ENCODE measurements around the gene NXPH4.

DNA sequence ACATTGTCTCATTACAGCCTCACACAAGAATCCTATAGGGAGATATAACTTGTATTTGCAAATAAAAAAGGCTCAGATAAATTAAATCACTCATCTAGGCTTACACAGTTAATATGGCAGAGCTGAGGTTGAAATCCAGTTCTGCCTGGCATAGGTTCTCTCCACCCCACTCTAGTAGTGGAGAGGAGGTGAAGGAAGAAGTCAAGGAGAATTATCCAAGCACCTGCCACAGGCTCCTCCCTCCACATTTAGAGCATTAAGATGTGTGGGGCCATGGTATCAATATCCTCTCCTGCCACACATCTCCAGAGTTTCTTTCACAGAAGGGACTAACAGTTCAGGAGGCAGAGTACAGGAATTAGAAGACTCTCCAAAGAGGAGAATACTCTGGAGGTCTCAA, 56.9 kb downstream of the NXPH4 start:
- TF ChIP-seq, protein P1, sequence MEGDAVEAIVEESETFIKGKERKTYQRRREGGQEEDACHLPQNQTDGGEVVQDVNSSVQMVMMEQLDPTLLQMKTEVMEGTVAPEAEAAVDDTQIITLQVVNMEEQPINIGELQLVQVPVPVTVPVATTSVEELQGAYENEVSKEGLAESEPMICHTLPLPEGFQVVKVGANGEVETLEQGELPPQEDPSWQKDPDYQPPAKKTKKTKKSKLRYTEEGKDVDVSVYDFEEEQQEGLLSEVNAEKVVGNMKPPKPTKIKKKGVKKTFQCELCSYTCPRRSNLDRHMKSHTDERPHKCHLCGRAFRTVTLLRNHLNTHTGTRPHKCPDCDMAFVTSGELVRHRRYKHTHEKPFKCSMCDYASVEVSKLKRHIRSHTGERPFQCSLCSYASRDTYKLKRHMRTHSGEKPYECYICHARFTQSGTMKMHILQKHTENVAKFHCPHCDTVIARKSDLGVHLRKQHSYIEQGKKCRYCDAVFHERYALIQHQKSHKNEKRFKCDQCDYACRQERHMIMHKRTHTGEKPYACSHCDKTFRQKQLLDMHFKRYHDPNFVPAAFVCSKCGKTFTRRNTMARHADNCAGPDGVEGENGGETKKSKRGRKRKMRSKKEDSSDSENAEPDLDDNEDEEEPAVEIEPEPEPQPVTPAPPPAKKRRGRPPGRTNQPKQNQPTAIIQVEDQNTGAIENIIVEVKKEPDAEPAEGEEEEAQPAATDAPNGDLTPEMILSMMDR (conservative IDR thresholded peaks at IDR 0.05; ENCODE audit: low read length): no peak
- no peak for TF ChIP-seq EZH2phosphoT487 (IDR thresholded peaks at IDR 0.05; ENCODE audit: borderline replicate concordance, low read depth, low read length)
